Left renal cortex interstitium (tissue), 4 donors: ENCODE measurements around the gene SLC12A2. TPM values are rescaled to one million over a fixed set of nuclear protein-coding genes. Genes with fewer than 3 reads are reported as not detected.

Source experiments
- DNase-seq, 4 donors: peaks; one replicate each; pipeline ENCODE4 v3.0.0-alpha.2; 2013; ENCODE audit warnings: low read depth in 4 of 4, low spot score in 2 of 4, missing footprints in 1 of 4
- polyA plus RNA-seq, 4 donors: library from polyadenylated mRNA; unstranded; fragments of 120-200 nt; gene quantifications; one replicate each; pipeline ENCODE4 v1.2.1, GENCODE V29; 2013; ENCODE audit not compliant: insufficient read length in 4 of 4

Gene SLC12A2
- polyA plus RNA-seq, 4 donors, result 37.1 to 45.0 (median 39.9) TPM

DNA sequence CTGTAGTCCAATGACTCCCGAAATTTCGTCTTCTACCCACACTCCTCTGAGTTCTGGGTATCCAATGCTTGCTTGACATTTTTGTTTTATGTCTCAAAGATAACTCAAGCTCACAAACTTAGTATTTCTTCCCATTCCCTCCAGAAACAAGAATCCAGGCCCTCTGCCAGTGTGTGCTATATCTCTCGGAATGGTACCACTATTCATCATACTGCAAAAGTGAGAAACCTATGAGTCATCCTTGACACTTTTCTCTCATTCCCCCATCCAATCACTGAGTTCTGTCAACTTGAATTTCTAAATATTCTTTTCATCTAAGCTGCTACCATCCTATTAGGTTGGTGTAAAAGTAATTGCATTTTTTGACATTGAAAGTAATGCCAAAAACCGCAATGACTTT lies 9.8 kb downstream of the SLC12A2 start:
- no peak for DNase-seq

DNA sequence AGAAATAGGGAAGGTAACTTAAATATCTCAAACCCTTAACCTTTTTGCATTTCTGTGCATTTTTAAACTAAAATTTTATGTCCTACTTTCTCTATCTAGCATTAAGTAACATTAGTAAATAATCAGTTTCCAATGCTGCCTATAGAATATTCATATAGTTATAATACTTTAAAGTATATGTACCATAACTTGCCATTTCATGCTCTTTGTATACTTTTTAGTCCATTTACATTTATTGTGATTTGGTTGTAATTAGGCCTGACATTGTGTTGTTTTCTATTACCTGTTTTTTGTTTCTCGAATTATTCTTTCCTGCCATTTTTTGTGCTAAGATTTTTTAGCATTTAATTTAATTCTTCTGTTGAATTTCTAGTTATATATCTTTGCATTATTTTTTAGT lies 13.7 kb downstream of the SLC12A2 start:
- no peak for DNase-seq

DNA sequence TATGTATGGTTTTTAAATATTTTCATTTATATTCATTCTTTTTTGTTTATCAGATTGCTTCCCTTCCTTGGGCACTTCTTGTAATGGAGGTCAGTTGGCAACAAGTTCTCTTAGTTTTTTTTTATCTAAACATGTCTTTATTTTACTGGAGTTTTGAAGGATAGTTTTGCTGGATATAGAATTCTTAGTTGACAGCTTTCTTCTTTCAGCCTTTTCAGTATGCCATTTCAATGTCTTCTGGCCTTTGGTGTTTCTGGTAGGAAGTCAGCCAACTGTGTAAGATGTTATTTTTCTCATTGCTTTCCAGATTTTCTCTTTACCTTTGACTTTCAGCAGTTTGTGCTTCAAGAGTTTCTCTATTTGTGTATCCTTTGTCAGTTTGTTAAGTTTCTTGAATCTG lies 14.2 kb downstream of the SLC12A2 start:
- DNase-seq, result no peak

DNA sequence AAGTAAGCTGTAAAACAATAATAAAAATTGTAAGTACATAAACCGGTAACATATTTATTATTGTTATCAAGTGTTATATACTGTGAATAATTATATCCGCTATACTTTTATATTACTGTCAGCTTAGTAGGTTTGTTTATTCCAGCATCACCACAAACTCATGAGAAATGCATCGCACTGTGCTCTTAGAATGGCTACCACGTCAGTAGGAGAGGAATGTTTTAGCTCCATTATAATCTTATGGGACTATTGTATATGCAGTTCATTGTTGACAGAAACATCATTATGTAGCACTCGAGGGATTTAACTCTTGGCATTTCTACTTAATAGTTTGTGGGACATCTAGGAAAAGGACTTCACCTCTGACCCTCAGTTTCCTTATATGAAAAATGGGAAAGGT lies 16.4 kb downstream of the SLC12A2 start:
- no peak for DNase-seq

DNA sequence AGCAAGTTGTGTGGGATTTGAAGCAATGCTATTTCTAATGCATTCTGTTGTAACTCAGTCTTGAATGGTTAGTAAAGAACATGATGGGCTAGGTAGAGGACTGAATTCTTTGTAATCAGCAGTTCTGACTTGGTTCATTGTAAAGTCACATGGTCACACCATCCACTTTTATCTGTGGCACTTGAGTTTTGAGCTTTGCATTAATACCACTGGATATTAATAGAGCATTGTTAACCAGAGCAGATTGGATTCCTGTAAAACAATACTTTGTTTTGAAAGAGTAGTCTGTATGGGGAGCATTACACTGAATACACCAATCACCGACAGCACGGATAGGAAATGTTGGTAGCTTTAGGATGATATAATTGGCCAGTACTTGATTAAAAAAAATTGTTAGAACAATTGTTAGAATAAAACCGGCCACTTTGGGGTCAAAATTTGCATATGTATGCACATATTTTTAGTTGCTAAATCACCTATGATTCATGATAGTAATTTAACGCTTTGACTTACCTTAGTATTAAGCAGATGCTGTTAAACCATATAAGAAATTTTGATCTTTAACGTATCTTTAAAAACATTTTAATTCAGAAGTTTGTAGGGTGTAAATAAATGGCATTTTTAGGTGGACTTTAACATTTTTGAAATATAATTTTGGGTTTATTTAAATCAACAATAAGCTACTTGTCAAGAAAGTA lies 17.4 kb downstream of the SLC12A2 start:
- no peak for DNase-seq

DNA sequence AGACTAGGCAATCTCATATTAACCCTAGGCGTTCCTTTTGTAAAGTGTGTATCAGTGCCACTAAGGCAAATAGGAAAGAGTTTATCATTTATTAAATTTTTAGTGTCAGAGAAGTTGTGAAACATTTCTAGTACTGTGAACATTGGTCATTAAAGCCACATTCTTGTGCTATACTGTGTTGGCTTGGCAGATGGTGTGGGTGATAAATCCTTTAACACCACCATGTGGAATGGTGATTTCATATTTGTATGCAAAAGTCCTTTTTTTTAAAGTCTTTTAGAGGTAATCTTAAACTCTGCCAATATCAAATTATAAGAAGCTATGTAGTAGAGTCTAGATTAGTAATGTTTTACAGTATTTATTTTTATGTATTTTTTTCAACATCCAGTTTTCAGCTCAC lies 18.1 kb downstream of the SLC12A2 start:
- DNase-seq, result no peak

DNA sequence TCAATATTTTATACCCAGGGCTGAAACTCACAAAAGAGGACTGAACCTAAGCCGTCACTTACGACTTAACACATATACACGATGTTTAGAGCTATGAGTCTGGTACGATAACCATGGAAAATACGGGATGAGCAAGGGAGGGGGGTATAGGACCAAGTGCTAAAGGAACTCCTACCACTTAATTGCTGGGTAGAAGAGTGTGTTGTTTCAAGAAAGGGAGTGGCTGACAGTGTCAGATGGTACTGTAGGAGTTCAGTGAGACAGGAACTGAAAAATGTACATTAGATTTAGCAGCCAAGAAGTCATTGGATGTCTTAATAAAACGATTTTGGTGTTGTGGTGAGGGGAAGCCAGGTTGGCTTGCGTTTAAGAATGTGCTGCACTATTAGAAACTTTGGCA lies 21.6 kb downstream of the SLC12A2 start:
- DNase-seq, result no peak

DNA sequence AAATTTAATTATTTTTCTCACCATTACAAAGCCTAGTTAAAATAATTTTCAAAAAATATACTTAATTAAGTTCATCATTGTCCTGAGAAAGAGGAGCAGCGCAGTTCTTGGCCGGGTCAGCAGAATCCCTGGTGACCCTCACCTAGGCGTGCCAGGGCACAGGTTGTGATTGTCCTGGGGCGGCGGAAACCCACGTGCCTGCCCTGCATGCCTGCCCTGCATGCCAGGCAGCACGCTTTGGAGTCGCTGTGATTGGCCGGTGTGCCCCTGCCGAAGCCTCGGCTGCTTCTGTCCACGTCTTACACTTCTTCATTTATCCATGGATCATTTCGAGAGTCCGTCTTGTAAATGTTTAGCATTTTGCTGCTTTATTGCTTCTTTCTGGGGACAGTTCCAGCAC lies 25.6 kb downstream of the SLC12A2 start:
- DNase-seq, result no peak

DNA sequence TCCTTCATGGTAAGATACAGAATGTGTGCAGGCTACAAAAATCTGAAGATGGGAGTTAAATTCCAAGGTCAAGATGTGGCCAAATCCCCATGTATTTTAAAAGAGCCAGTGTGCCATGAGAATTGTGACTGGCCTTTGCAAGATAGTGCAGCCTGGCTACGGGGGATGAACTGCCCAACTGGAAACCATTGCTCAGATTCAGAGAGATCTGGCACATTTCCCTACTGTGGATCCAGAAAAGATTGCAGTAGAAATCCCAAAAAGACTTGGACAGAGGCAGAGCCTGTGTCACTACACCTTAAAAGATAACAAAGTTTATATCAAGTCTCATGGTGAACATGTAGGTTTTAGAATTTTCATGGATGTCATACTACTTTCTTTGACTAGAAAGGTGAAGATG lies 26.2 kb downstream of the SLC12A2 start:
- DNase-seq, result no peak

DNA sequence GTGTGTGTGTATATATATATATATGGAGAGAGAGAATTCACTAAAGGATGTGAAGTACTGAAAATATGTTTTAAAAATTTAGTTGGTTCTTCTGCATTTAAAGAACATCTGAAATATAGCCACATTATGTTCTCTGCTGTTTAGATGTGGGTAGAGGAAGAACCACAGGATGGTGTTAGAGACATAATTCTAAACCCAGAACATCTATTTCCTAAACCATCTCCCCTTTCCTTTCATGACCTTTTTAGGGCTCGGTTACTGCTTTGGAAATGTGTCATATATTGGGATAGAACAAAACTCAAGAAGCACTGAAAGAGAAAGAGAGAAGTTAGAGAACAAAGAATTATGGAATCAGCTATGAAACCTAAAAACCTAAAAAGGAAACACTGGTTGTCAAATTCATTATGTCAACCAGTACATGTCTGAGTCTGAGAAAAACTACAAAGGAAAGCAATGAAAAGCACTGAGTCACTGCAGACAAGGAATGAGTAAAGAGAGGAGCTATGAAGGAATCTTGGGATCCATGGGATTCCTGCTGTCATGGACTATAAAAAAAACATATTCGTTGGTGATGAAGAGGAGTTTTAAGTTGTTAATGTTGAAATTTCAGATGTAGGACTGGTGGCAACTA lies 28.4 kb downstream of the SLC12A2 start:
- DNase-seq, result no peak

DNA sequence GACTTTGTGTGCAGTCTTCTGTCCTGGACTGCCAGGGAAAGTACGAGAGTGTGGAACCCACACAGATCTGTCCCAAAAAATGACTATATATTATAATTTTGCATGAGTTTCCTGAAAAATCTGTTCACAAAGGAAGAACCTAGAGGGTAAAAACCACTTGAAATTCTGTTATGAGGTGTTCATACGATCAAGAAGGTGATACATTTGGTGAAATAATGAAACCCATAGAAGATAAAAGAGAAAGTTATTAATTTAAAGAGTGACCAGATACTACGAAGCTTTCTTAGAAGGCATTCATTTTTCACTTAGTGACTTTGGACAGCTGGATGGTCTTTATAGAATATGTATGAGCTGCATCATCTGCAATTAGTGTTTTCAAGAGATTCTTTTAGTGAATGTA lies 32.9 kb downstream of the SLC12A2 start:
- no peak for DNase-seq

DNA sequence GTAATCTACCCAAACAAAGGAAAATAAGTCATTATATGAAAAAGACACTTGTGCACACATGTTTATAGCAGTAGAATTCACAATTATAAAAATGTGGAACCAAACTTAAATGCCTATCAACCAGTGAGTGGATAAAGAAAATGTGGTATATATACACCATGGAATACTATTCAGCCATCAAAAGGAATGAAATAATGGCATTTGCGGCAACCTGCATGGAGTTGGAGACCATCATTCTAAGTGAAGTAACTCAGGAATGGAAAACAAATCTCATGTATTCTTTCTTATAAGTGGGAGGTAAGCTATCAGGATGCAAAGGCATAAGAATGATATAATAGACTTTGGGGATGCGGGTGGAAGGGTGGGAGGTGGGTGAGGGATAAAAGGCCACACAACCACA lies 34.6 kb downstream of the SLC12A2 start:
- DNase-seq, result no peak

DNA sequence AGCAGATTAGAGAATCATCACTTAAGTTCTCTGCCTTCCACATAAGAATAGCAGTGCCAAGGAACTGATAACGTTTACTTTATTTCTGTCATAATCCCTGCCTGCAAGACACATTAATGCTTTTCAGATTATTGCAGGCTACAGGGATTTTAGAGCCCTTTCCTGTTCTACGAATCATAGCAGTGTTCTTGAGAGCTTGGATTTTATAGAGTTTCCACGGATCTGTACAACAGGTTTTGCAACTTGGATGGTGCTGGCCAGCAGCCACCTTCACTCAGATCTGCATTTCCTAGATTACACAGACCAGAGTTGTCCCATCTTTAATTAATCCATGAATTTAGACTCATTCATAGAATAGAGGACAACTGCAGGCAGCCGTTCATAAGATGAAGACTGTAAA lies 38.1 kb downstream of the SLC12A2 start:
- DNase-seq, result no peak

DNA sequence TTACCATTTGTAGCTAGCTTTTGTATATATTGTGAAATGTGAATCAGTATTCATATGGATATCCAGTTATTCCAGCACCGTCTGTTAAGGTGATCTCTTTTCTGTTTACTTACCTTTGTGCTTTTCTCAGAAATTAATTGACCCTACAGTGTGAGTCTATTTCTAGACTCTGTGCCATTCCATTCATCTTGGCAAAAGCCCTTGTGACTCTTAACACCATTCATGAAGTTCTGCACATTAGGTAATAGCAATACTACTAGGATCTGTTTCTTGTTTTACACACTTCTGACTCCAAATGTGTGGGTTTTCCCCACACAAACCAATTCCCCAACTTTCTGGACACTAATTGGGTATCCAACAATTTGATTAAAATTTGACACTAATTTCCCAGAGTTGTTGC lies 40.4 kb downstream of the SLC12A2 start:
- DNase-seq, result no peak

DNA sequence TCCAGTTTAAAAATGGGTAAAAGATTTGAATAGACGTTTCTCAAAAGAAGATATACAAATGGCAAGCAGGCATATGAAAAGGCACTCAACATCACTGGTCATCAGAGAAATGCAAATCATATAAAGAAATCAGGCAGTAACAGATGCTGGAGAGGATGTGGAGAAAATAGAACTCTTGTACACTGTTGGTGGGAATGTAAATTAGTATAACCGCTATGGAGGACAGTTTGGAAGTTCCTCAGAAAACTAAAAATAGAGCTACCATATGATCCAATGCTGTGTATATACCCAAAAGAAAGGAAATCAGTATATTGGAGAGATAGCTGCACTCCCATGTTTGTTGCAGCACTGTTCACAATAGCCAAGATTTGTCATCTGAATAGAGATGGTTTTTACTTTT lies 42.7 kb downstream of the SLC12A2 start:
- DNase-seq, result no peak

DNA sequence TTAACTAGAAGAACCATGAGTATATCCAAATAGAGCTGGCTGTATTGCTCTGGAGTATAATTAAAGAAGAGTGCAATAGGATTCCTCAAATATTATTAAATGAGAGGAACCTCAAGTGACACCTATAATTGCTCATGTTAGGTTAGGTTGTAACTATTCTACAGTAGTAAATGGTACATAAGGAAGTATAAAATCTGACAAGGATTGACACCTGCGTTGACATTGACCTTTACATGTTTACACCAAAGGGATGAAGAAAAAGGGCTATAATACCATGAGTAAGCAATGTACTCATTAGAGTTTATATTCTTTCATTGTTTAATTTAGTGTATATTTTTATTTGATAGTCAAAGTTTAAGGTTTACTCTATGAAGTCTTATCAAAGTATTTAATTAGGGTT lies 48.9 kb downstream of the SLC12A2 start:
- no peak for DNase-seq

DNA sequence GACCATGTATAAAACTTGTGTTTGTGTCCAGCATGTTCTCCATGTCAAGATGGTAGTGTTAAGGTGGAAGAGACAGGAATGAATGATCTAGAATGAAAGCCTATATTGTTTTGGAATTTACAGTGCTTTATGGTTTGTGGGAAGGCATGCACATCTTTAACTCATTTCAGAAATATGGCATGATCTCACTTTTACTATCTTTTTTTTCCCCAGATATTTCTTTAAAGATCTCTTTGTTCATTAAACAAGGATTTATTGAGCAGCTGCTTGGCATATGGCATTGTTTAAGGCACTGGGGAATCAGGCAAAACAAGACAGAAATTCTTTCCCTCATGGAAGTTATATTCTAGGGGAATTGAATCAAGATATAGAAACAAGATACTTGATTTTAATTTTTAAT lies 51.7 kb downstream of the SLC12A2 start:
- DNase-seq, result no peak

DNA sequence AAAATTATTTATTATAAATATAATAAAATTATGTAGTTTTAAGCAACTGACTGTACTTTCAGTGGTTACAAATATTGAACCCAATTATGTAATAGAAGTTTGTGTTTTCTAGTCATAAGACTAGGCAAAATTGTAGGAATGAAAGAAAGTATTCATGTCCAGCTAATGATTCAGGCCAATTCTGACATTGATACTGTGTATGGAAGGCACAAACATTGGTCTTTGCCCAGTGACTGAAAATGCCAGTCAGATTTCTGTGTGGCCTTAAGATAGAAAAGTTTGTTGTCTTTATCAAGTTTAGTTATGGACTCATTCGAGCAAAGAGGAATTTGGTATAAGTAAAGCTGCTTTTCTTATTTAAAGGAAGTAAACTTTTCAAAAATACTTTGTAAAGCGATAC lies 60.3 kb downstream of the SLC12A2 start:
- no peak for DNase-seq

DNA sequence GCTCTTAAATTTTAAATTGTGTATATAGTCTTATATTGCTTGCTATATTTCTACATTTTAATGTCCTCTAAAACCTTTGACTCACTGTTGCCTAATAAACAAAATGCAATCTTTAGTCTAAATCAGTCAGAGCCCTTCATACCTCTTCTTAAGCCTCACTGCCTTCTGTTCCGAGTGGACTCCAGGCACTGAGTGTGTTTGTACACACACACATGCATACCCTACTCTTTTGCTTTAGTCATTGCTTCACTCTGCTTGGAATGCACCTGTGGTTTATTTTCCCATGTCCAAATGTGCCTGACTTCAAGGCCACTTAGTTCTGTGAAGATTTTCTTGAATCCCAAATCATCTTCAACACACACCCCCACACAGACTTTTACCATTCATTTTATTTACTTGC lies 60.9 kb downstream of the SLC12A2 start:
- DNase-seq, result no peak

DNA sequence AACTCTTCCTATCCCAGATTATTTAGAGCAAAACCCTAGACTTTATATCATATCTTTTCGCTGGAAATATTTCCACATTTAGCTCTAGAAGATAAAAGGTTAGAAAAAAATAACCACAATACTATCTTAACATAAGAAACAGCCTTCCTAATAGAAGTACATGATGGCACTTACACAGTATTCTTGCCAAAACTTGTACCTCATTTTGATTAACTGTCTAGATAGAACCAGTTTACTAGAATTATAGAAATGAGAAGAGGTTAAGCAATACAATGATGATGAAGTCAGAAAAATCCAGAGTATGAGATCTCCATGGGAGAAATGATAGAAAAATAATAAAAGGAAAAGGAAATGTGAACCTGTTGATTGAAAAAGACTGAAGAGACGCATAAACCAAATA lies 63.1 kb downstream of the SLC12A2 start:
- DNase-seq, result no peak

DNA sequence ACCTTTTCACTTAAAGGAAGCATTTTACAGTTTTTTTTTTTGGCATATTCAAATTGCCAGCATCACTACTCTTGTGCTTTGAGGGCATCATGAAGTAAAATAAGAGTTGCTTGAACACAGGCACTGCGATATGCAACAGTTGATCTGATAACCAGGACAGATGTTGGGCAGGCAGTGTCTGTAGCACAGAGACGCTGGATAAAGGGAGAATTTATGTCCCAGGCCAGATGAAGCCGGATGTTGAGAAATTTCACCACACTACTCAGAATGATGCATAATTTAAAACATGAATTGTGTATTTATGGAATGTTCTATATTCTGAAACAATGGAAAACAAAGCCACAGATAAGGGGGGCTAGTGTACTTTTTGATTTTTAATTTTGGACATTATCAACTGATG lies 71.4 kb downstream of the SLC12A2 start:
- no peak for DNase-seq

DNA sequence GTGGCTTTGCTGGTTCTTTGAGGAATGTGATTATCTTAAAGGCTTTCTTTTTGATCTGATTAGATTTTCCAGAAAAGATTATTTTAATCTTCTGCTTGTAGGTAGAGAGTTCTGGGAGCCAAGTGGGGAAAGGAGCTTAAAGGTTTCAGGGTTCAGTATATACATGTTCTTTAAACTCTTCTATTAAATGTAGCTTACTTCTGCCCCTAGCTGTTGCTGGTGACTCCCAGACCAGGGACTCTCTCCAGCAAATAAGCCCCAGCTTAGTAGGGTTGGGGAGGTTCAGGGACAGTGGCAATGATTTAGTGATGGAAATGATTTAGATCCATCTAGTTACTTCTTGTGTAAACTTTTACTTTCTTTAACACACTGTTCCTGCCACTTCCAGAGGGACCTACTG lies 72.2 kb downstream of the SLC12A2 start:
- no peak for DNase-seq

DNA sequence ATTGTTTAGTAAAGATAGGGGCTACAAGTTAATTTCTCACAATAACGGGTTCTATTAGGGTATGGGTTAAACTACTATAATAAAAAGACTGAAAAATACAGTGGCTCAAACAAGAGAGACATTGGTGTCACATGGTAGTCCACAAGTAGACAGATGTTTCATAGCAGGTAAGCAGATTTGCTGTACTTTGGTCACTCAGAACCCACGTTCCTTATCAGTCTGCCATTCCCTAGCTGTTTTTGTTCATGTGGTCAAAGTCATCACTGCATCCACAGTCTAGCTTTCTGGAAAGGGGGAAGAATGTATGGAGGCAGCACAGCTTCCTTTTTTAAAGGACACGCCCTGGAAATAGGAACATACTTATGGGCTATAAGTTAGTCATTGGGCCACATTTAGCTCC lies 73.0 kb downstream of the SLC12A2 start:
- DNase-seq, result no peak
